Measurements from ENCODE around the gene NPHP4. TPM values are rescaled to one million over a fixed set of nuclear protein-coding genes. Genes with fewer than 3 reads are reported as not detected.

NPHP4 gene
- polyA plus RNA-seq, 1 of the 3 experiments (the other 2 are of a cell fraction), result 7.0 TPM

- DNase-seq, result no peak
- TF ChIP-seq FOSL2 (IDR thresholded peaks at IDR 0.05; ENCODE audit: borderline replicate concordance, low read depth) (no peak), CHD2 (IDR thresholded peaks at IDR 0.05; ENCODE audit: low read length, partially characterized antibody) (no peak), TAF1 (IDR thresholded peaks at IDR 0.05; ENCODE audit: borderline replicate concordance, low read depth, low read length) (no peak), TCF12 (IDR thresholded peaks at IDR 0.05) (no peak), ZBTB33 (IDR thresholded peaks at IDR 0.05; ENCODE audit: borderline replicate concordance, low read depth) (no peak), IRF3 (IDR thresholded peaks at IDR 0.05; ENCODE audit: low read depth, low read length) (no peak), USF1 (IDR thresholded peaks at IDR 0.05; ENCODE audit: borderline replicate concordance, low read depth) (no peak), RAD21 (IDR thresholded peaks at IDR 0.05; ENCODE audit: low read length) (no peak), NRF1 (IDR thresholded peaks at IDR 0.05; ENCODE audit: low read depth, low read length) (no peak), MXI1 (IDR thresholded peaks at IDR 0.05; ENCODE audit: low read depth, low read length) (no peak), POLR2AphosphoS5 (IDR thresholded peaks at IDR 0.05; ENCODE audit: low read depth, low read length) (no peak), PBX3 (IDR thresholded peaks at IDR 0.05) (no peak), CTCF (IDR thresholded peaks at IDR 0.05) (no peak), RFX5 (IDR thresholded peaks at IDR 0.05; ENCODE audit: low read length) (no peak), USF2 (IDR thresholded peaks at IDR 0.05; ENCODE audit: borderline replicate concordance, low read depth, low read length) (no peak), RXRA (IDR thresholded peaks at IDR 0.05; ENCODE audit: borderline replicate concordance, low read depth) (no peak), FOXJ3 (CRISPR knock-in tag; IDR thresholded peaks at IDR 0.05) (no peak)
- no peaks in the 10 kb centered on the region for H3K9me3 ChIP-seq
- H3K9ac ChIP-seq, result no peak overlapping the region
- H3K4me1 ChIP-seq (ENCODE audit: control insufficient read depth in 1 of 2, insufficient read depth in 2 of 2, low read depth in 1 of 2, low read length in 1 of 2), result peaks cover 0 to 35% of the 10 kb centered on the region in 2 experiments; a peak in 2 of 4 replicates
- H3K36me3 ChIP-seq (replicated peaks in 1 of 2; ENCODE audit: control insufficient read depth in 1 of 2, insufficient read depth in 2 of 2, low read length in 1 of 2), result peaks cover 0 to 6% of the 10 kb centered on the region in 2 experiments
- 83% methylated on average over 21 of the region's 22 CpGs for WGBS (ENCODE audit: low lambda C conversion rate)
- H3K4me3 ChIP-seq (ENCODE audit: low read depth in 2 of 2, low read length in 1 of 2), result no peak overlapping the region
- CTCF ChIA-PET, result interaction anchor here (0.9 to 1.9 kb wide), 5 partner anchors 9 to 226 kb away, joined by 3 to 7 read pairs (median 3); no protein-coding TSS in a partner anchor
- no peaks in the 10 kb centered on the region for H3K9me2 ChIP-seq
- POLR2A ChIA-PET, result interaction anchor here (0.6 kb wide), 1 partner anchor 973 kb away, joined by 3 read pairs; no protein-coding TSS in a partner anchor
- H3K4me2 ChIP-seq, result no peak overlapping the region
- H3F3A ChIP-seq (replicated peaks; ENCODE audit: insufficient read depth), result no peaks in the 10 kb centered on the region
- no peaks in the 10 kb centered on the region for H3K27me3 ChIP-seq (ENCODE audit: insufficient read depth)
- H2AFZ ChIP-seq (ENCODE audit: low read depth), result no peak overlapping the region
- no peaks in the 10 kb centered on the region for H4K20me1 ChIP-seq (ENCODE audit: insufficient read depth)
- H3K27ac ChIP-seq (ENCODE audit: low read depth in 2 of 2, low read length in 1 of 2), result no peak overlapping the region
- H3K79me2 ChIP-seq (ENCODE audit: insufficient read depth), result no peaks in the 10 kb centered on the region
Measured at GRCh38 chr1:5971471-5972197, 20.6 kb downstream of the NPHP4 start.
